ENCODE measurements around the gene MUC5B. TPM values are rescaled to one million over a fixed set of nuclear protein-coding genes. Genes with fewer than 3 reads are reported as not detected.
A peak's percentile ranks its signal among the peaks of the same experiment; 100 is the strongest.

MUC5B gene
- total and polyA plus RNA-seq, 2 experiments from 2014 or later: not detected

- peaks cover 5% of the 10 kb centered on the region for H3K4me1 ChIP-seq (ENCODE audit: insufficient read depth)
- H2AFZ ChIP-seq: peak overlapping the region; percentile 86; the same call in 1 of the 2 replicates
- no peak for DNase-seq
- H3K27me3 ChIP-seq (replicated peaks; ENCODE audit: insufficient read depth): no peaks in the 10 kb centered on the region
- 87 to 89% methylated on average over 15 of the region's 15 CpGs for WGBS, 2 experiments (ENCODE audit: low coverage in 1 of 2, low lambda C conversion rate in 2 of 2, missing lambda C conversion rate in 2 of 2)
- TF ChIP-seq EZH2phosphoT487 (IDR thresholded peaks at IDR 0.05; ENCODE audit: insufficient read depth, low read depth) (no peak), EZH2 (IDR thresholded peaks at IDR 0.05; ENCODE audit: insufficient read depth, poor library complexity, severe bottlenecking) (no peak)
- peak overlapping the region; percentile 68 for H3K4me2 ChIP-seq (ENCODE audit: unreplicated experiment)
- no peak overlapping the region for H3K9ac ChIP-seq
- peak overlapping the region; percentile 72 for H3K4me3 ChIP-seq
- H3K36me3 ChIP-seq (ENCODE audit: low read depth): no peaks in the 10 kb centered on the region
- peaks cover 3% of the 10 kb centered on the region for H3K9me3 ChIP-seq (ENCODE audit: low read depth)
- H3K27ac ChIP-seq: no peak overlapping the region
- H3K9me2 ChIP-seq (ENCODE audit: insufficient read depth): no peaks in the 10 kb centered on the region
- in situ Hi-C loops (cut with MboI): no loop called here
- peaks cover 29% of the 10 kb centered on the region for H3K79me2 ChIP-seq (ENCODE audit: insufficient read depth)
- H3F3A ChIP-seq (ENCODE audit: insufficient read depth): no peaks in the 10 kb centered on the region
- no peaks in the 10 kb centered on the region for H4K20me1 ChIP-seq (ENCODE audit: insufficient read depth)
These were observed 88.1 kb downstream of the MUC5B start for GRCh38 chr11:1310772-1311468.

Small RNAs within 50 kb of the gene (microRNA-seq; reads per million reads assigned to microRNA genes)
- gene MIR6744 (ENCODE audit: borderline number of aligned reads): not detected

Small RNAs within 50 kb of the gene (small RNA-seq; reads per million reads assigned to genes)
- not detected for gene MIR6744 (ENCODE audit: low read depth, low replicate concordance)

Other genes with a start within 250 kb of the MUC5B start
- not detected in 2 replicates for gene MUC6, start 186.3 kb upstream of the MUC5B start, total RNA-seq (2014; rRNA removed; shearing (Covaris generic))
- not detected in 2 replicates for gene MUC6, start 186.3 kb upstream of the MUC5B start, polyA plus RNA-seq (2016; fragmentation: Nextera tagmentation; extraction: Ambion mirVana)
- gene MUC2, start 148.2 kb upstream of the MUC5B start, total RNA-seq (2014; rRNA removed; shearing (Covaris generic)): not detected in 2 replicates
- not detected in 2 replicates for gene MUC2, start 148.2 kb upstream of the MUC5B start, polyA plus RNA-seq (2016; fragmentation: Nextera tagmentation; extraction: Ambion mirVana)
- not detected in 2 replicates for gene MUC5AC, start 65.1 kb upstream of the MUC5B start, total RNA-seq (2014; rRNA removed; shearing (Covaris generic))
- gene MUC5AC, start 65.1 kb upstream of the MUC5B start, polyA plus RNA-seq (2016; fragmentation: Nextera tagmentation; extraction: Ambion mirVana): not detected in 2 replicates
- 27.3 and 41.7 TPM in 2 replicates for gene TOLLIP, start 86.6 kb downstream of the MUC5B start, total RNA-seq (2014; rRNA removed; shearing (Covaris generic))
- 53.6 and 57.7 TPM in 2 replicates for gene TOLLIP, start 86.6 kb downstream of the MUC5B start, polyA plus RNA-seq (2016; fragmentation: Nextera tagmentation; extraction: Ambion mirVana)
- gene BRSK2, start 166.9 kb downstream of the MUC5B start, total RNA-seq (2014; rRNA removed; shearing (Covaris generic)): 0.11 and 0.13 TPM in 2 replicates
- gene BRSK2, start 166.9 kb downstream of the MUC5B start, polyA plus RNA-seq (2016; fragmentation: Nextera tagmentation; extraction: Ambion mirVana): not detected in 2 replicates